Gastrocnemius medialis (tissue), 4 donors: Measurements from ENCODE around the gene GPR176. TPM values are rescaled to one million over a fixed set of nuclear protein-coding genes. Genes with fewer than 3 reads are reported as not detected.

Experiments
- ATAC-seq, 2 donors: fragments of 150-250 bp; one replicate each; pipeline ENCODE4 v1.9.1; 2016
- DNase-seq, 2 donors: peaks; one replicate each; pipeline ENCODE4 v3.0.0-alpha.2; 2019
- H3K27ac ChIP-seq, 4 donors: fragments of 200-600 bp; sonication (generic); 1 replicate in 1 of 4; 2 replicates in 3 of 4; pipeline ENCODE4 v1.5.1; 2016 to 2018; ENCODE audit warnings: mild to moderate bottlenecking in 2 of 4, moderate library complexity in 1 of 4
- H3K27me3 ChIP-seq, 3 donors: fragments of 200-600 bp; sonication (generic) in 2 of 3; 1 replicate in 1 of 3; 2 replicates in 2 of 3; pipeline versions ENCODE4 v1.5.1 to v1.6.0; 2016 to 2019; ENCODE audit warnings: mild to moderate bottlenecking in 1 of 3, moderate library complexity in 1 of 3
- H3K36me3 ChIP-seq, 2 donors: fragments of 200-600 bp; sonication (generic) in 1 of 2; one replicate each; pipeline ENCODE4 v1.5.1; 2017 to 2018
- H3K4me1 ChIP-seq, 2 donors: fragments of 200-600 bp; sonication (generic) in 1 of 2; one replicate each; pipeline ENCODE4 v1.5.1; 2016 to 2017; ENCODE audit warnings: mild to moderate bottlenecking in 2 of 2
- H3K4me3 ChIP-seq, 4 donors: fragments of 200-600 bp; sonication (generic) in 3 of 4; 1 replicate in 1 of 4; 2 replicates in 3 of 4; pipeline ENCODE4 v1.5.1; 2016 to 2019; ENCODE audit warnings: mild to moderate bottlenecking in 2 of 4
- H3K9me3 ChIP-seq, 3 donors: fragments of 200-600 bp; sonication (generic) in 2 of 3; 1 replicate in 1 of 3; 2 replicates in 2 of 3; pipeline ENCODE4 v1.5.1; 2016 to 2019
- POLR2A ChIP-seq, 2 donors: fragments of 450-650 bp; IDR thresholded peaks; one replicate each; pipeline ENCODE4 v1.6.1; 2017; ENCODE audit warnings: antibody characterized with exemption in 2 of 2, mild to moderate bottlenecking in 2 of 2, moderate library complexity in 2 of 2
- in situ Hi-C, 4 donors: fragments of 200-750 bp; cut with MboI; loops; one replicate each; pipeline versions ENCODE4 v1.15.0 to v1.8.0; 2017; ENCODE audit warnings: low sequenced_read_pairs in 4 of 4
- intact Hi-C: fragments of 100-400 bp; cut with DNase I; formaldehyde crosslinking; loops from one replicate; pipeline ENCODE4 v1.15.1; 2023; ENCODE audit warnings: low total_unique reads
- total RNA-seq, 4 donors: library from RNA; depleted of rRNA; stranded (reverse); fragments of >200 nt; gene quantifications; one replicate each; pipeline versions ENCODE4 v1.1.0 to v1.2.3, GENCODE V29; 2016
- TF ChIP-seq, protein P1 (sequence below), 5 experiments: fragments of 450-650 bp in 3 of 5; fragments of 200-600 bp in 2 of 5; sonication (generic) in 2 of 5; IDR thresholded peaks in 4 of 5; conservative IDR thresholded peaks in 1 of 5; 1 replicate in 4 of 5; 2 replicates in 1 of 5; pipeline ENCODE4 v1.5.1; 2016 to 2019; ENCODE audit warnings: antibody characterized with exemption in 5 of 5, mild to moderate bottlenecking in 3 of 5, moderate library complexity in 3 of 5

The GPR176 gene
- total RNA-seq, 4 donors from 2014 or later: 1.1 to 3.0 (median 1.7) TPM

DNA sequence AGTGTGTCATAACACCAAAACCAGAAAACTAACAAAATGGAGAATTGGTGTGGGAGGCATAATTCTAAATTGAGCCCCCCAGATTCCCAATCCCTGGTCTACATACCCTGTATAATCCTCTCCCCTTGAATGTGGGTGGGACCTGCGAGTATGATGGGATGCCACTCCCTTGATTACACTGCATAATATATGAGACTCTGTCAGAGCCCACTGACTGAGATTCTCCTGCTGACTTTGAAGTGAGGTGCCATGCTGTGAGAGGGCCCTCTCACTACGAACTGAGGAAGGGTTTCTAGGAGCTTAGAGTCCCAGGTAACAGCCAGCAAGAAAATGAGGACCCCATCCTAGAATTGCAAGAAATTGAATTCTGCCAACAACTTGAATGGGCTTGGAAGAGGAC, 49.5 kb downstream of the GPR176 start:
- DNase-seq (no peak), ATAC-seq (no peak)
- in situ Hi-C loops: no loop called here
- H3K4me3 ChIP-seq: no peak overlapping the region
- H3K4me1 ChIP-seq: no peaks in the 10 kb centered on the region
- TF ChIP-seq POLR2A (IDR thresholded peaks at IDR 0.05): no peak
- TF ChIP-seq, protein P1, sequence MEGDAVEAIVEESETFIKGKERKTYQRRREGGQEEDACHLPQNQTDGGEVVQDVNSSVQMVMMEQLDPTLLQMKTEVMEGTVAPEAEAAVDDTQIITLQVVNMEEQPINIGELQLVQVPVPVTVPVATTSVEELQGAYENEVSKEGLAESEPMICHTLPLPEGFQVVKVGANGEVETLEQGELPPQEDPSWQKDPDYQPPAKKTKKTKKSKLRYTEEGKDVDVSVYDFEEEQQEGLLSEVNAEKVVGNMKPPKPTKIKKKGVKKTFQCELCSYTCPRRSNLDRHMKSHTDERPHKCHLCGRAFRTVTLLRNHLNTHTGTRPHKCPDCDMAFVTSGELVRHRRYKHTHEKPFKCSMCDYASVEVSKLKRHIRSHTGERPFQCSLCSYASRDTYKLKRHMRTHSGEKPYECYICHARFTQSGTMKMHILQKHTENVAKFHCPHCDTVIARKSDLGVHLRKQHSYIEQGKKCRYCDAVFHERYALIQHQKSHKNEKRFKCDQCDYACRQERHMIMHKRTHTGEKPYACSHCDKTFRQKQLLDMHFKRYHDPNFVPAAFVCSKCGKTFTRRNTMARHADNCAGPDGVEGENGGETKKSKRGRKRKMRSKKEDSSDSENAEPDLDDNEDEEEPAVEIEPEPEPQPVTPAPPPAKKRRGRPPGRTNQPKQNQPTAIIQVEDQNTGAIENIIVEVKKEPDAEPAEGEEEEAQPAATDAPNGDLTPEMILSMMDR (IDR thresholded peaks at IDR 0.05 in 4 of 5, conservative IDR thresholded peaks at IDR 0.05 in 1 of 5): no peak
- H3K27me3 ChIP-seq: no peaks in the 10 kb centered on the region
- intact Hi-C loops: no loop called here
- no peaks in the 10 kb centered on the region for H3K9me3 ChIP-seq
- H3K36me3 ChIP-seq: no peaks in the 10 kb centered on the region
- H3K27ac ChIP-seq: no peak overlapping the region

DNA sequence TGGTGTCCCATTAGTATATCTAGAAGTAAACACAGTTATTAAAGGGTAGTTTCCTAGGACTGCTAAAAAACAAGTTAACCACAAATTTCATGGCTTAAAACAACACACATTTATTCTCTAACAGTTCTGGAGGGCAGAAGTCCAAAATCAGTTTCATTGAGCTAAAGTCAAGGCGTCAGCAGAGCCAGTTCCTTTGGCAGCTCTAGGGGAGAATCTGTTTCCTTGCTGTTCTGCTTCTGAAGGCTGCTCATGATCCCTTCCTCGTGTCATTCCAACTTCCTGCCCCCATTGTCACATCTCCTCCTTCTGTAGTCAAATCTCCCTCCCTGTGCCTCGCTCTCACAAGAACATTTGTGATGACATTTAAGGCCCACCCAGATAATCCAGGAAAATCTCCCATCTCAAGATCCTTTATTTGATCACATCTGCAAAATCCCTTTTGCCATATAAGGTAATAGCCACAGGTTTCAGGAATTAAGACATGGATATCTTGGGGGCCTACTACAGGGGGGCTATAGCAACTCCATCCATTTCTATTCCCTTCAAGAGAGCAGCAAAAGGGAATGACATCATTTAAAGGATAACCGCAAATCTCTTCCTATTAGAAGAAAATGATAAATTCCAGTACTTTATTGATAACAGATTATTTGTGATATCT, 50.1 kb downstream of the GPR176 start:
- Histone ChIP-seq H3K36me3 (no peaks in the 10 kb centered on the region), H3K9me3 (no peaks in the 10 kb centered on the region), H3K4me3 (no peak overlapping the region), H3K4me1 (no peaks in the 10 kb centered on the region), H3K27ac (no peak overlapping the region), H3K27me3 (no peaks in the 10 kb centered on the region)
- DNase-seq: no peak
- intact Hi-C loops (no loop called here), in situ Hi-C loops (no loop called here)
- ATAC-seq: no peak
- TF ChIP-seq POLR2A (IDR thresholded peaks at IDR 0.05): no peak
- TF ChIP-seq, protein P1 (IDR thresholded peaks at IDR 0.05 in 4 of 5, conservative IDR thresholded peaks at IDR 0.05 in 1 of 5): no peak

DNA sequence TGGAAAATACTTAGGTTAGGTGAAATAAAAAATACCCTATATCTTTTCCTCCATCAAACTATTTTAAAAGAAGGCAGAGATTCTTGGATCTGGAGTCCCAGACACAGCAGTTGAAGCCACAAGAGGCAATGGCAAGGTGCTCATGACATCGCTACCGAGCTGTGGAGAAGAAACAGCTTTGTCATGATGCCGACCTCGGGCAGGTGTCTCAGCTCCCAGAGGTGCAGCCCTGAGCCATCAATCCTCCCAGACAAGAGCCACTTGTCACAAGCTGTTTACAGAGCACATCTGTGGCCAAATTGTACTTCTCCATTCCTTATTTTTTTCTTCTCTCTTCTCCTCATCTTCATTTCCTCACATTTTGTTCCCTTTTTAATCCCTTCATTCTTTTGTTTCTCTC, 50.8 kb downstream of the GPR176 start:
- Histone ChIP-seq H3K27ac (no peak overlapping the region), H3K4me1 (no peaks in the 10 kb centered on the region), H3K9me3 (no peaks in the 10 kb centered on the region), H3K36me3 (no peaks in the 10 kb centered on the region), H3K27me3 (no peaks in the 10 kb centered on the region), H3K4me3 (no peak overlapping the region)
- intact Hi-C loops: no loop called here
- no peak for DNase-seq
- in situ Hi-C loops: no loop called here
- no peak for TF ChIP-seq POLR2A (IDR thresholded peaks at IDR 0.05)
- TF ChIP-seq, protein P1 (IDR thresholded peaks at IDR 0.05 in 4 of 5, conservative IDR thresholded peaks at IDR 0.05 in 1 of 5): no peak
- no peak for ATAC-seq

DNA sequence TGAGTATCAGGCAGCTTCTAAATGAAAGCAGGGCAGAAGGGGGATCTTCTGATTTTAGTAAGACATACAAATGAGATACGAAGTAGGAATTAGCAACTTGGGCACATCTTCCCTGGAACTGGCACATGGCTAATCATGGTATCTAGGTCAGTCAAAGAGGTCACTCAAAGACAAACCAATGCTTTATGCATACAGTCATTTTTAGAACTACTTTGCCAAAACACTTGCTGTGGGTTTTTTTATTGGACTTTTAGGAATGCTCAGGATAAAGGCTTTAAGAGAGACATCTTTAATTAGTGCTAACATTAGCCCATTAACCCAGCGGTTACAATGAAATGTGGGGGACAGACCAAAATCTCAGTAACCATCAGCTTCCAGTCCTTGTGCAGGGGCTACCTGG, 51.7 kb downstream of the GPR176 start:
- in situ Hi-C loops (no loop called here), intact Hi-C loops (no loop called here)
- Histone ChIP-seq H3K36me3 (no peaks in the 10 kb centered on the region), H3K27ac (no peak overlapping the region), H3K4me3 (no peak overlapping the region), H3K4me1 (no peaks in the 10 kb centered on the region), H3K27me3 (no peaks in the 10 kb centered on the region), H3K9me3 (no peaks in the 10 kb centered on the region)
- DNase-seq: no peak
- no peak for TF ChIP-seq POLR2A (IDR thresholded peaks at IDR 0.05)
- TF ChIP-seq, protein P1 (IDR thresholded peaks at IDR 0.05 in 4 of 5, conservative IDR thresholded peaks at IDR 0.05 in 1 of 5): no peak
- no peak for ATAC-seq

DNA sequence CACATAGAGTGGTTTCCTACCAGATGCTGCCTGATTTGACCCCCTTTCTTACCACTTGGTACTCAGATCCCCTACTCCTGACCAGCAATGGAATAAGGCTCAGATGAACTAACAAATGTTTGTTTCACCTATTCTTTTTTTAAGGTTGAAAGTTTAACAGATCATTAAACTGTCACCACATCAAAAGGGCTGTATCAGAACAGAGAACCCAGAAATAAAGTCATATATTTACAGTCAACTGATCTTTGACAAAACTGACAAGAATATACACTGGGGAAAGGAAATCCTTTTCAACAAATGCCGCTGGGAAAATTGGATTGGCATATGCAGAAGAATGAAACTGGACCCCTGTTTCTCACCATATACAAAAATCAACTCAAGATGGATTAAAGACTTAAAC, 56.0 kb downstream of the GPR176 start:
- Histone ChIP-seq H3K27me3 (no peaks in the 10 kb centered on the region), H3K4me1 (no peaks in the 10 kb centered on the region), H3K9me3 (no peaks in the 10 kb centered on the region), H3K36me3 (no peaks in the 10 kb centered on the region), H3K4me3 (no peak overlapping the region), H3K27ac (no peak overlapping the region)
- in situ Hi-C loops (no loop called here), intact Hi-C loops (no loop called here)
- ATAC-seq (no peak), DNase-seq (no peak)
- TF ChIP-seq, protein P1 (IDR thresholded peaks at IDR 0.05 in 4 of 5, conservative IDR thresholded peaks at IDR 0.05 in 1 of 5): no peak
- no peak for TF ChIP-seq POLR2A (IDR thresholded peaks at IDR 0.05)
